Neural cell (in vitro differentiated cells): ENCODE data around the gene GRAP2.

Experiments used
- EP300 ChIP-seq: fragments of 450-650 bp; conservative IDR thresholded peaks from 2 replicates; pipeline ENCODE4 v1.6.1; 2014; ENCODE audit warnings: antibody characterized with exemption, mild to moderate bottlenecking, moderate library complexity; ENCODE audit not compliant: poor library complexity, severe bottlenecking
- EZH2 ChIP-seq: fragments of 200-600, 300-800 bp; shearing (Covaris generic), sonication (generic); IDR thresholded peaks from 2 replicates; pipeline ENCODE4 v1.6.1; 2014; ENCODE audit warnings: antibody characterized with exemption, low read length, borderline replicate concordance, mild to moderate bottlenecking; ENCODE audit not compliant: insufficient read depth, poor library complexity, severe bottlenecking
- POLR2AphosphoS5 ChIP-seq: IDR thresholded peaks from 2 replicates; pipeline ENCODE4 v1.6.1; 2012
- RAD21 ChIP-seq: fragments of 450-650 bp; conservative IDR thresholded peaks from 2 replicates; pipeline ENCODE4 v1.6.1; 2014; ENCODE audit warnings: antibody characterized with exemption, mild to moderate bottlenecking, moderate library complexity
- TAF1 ChIP-seq: IDR thresholded peaks from 2 replicates; pipeline ENCODE4 v1.6.1; 2012; ENCODE audit warnings: low read depth
- TF ChIP-seq, protein P1 (sequence below): fragments of 450-650 bp; IDR thresholded peaks from 2 replicates; pipeline ENCODE4 v1.5.1; 2014; ENCODE audit warnings: antibody characterized with exemption, mild to moderate bottlenecking, moderate library complexity; ENCODE audit not compliant: poor library complexity, severe bottlenecking
- TF ChIP-seq, protein P2 (sequence below): IDR thresholded peaks from 2 replicates; pipeline ENCODE4 v1.6.1; 2012; ENCODE audit warnings: borderline replicate concordance

DNA sequence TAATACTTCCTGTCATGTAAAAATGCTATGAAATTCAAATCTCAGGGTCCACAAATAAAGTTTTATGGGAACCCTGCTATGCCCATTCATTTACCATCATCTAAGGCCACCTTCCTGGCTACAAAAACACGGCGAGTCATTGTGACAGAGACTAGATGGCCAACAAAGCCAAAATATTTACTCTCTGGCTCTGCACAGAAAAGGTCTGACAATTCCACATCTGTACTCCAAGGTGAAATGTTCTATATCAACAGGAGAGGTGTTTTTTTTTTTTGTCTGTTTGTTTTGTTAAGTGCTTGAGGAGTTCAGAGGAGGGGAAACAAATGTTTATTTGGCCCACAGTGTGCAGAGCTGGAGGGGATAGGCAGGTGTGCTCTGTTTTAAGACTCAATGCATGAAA lies 40.7 kb downstream of the GRAP2 start:
- TF ChIP-seq, protein P1, sequence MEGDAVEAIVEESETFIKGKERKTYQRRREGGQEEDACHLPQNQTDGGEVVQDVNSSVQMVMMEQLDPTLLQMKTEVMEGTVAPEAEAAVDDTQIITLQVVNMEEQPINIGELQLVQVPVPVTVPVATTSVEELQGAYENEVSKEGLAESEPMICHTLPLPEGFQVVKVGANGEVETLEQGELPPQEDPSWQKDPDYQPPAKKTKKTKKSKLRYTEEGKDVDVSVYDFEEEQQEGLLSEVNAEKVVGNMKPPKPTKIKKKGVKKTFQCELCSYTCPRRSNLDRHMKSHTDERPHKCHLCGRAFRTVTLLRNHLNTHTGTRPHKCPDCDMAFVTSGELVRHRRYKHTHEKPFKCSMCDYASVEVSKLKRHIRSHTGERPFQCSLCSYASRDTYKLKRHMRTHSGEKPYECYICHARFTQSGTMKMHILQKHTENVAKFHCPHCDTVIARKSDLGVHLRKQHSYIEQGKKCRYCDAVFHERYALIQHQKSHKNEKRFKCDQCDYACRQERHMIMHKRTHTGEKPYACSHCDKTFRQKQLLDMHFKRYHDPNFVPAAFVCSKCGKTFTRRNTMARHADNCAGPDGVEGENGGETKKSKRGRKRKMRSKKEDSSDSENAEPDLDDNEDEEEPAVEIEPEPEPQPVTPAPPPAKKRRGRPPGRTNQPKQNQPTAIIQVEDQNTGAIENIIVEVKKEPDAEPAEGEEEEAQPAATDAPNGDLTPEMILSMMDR = no peak
- TF ChIP-seq, protein P2, sequence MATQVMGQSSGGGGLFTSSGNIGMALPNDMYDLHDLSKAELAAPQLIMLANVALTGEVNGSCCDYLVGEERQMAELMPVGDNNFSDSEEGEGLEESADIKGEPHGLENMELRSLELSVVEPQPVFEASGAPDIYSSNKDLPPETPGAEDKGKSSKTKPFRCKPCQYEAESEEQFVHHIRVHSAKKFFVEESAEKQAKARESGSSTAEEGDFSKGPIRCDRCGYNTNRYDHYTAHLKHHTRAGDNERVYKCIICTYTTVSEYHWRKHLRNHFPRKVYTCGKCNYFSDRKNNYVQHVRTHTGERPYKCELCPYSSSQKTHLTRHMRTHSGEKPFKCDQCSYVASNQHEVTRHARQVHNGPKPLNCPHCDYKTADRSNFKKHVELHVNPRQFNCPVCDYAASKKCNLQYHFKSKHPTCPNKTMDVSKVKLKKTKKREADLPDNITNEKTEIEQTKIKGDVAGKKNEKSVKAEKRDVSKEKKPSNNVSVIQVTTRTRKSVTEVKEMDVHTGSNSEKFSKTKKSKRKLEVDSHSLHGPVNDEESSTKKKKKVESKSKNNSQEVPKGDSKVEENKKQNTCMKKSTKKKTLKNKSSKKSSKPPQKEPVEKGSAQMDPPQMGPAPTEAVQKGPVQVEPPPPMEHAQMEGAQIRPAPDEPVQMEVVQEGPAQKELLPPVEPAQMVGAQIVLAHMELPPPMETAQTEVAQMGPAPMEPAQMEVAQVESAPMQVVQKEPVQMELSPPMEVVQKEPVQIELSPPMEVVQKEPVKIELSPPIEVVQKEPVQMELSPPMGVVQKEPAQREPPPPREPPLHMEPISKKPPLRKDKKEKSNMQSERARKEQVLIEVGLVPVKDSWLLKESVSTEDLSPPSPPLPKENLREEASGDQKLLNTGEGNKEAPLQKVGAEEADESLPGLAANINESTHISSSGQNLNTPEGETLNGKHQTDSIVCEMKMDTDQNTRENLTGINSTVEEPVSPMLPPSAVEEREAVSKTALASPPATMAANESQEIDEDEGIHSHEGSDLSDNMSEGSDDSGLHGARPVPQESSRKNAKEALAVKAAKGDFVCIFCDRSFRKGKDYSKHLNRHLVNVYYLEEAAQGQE = no peak
- TF ChIP-seq EP300 (no peak), POLR2AphosphoS5 (no peak), TAF1 (no peak), EZH2 (no peak), RAD21 (no peak)
